Fibroblast of upper back skin (primary cell): Measurements from ENCODE around the gene SLC41A3.
"Not testable (repeated sequence)": the region's sequence is repeated elsewhere in the genome, so short reads cannot be mapped to it uniquely, and the experiment has no call there.

Experiments
- DNase-seq: peaks from one replicate; pipeline ENCODE4 v3.0.0-alpha.2; 2013

Gene SLC41A3

DNA sequence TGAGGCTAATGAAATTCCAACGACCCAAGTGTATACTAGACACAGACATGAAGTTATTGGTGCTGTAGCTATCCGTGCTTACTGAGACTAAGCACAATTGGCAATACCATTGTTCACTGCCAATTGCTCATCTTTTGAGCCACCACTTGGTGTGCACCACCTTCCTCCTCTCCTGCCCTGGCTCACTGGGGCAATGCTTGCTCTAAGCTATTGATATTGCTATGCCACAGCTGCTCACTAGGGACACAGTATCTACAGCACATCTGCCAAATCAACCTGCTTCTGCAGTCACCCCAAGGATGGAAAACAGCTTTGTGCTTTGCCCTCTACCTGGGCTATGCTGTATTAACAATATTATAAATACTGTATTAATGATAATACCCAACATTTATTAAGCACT lies 99.0 kb downstream of the SLC41A3 start:
- DNase-seq = not testable (repeated sequence)

DNA sequence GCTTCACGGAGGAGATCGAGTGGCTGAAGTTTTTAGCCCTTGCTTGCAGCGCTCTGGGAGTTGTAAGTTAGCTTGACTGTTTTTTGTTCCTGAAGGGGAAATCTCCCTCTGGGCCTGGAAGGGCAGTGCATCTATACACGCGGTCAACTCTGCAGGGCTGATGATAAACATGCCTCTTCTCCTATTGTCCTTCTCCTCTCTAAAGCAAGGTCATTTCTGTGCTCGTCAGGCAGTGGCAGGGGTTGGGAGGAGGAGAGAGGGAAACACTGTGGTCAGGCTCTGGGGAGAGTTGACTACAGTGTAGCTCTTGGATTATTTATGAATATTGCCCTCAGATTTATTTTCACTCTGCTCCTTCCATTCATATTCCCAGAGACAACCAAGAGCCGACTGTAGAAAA lies 106.8 kb downstream of the SLC41A3 start:
- DNase-seq = not testable (repeated sequence)

DNA sequence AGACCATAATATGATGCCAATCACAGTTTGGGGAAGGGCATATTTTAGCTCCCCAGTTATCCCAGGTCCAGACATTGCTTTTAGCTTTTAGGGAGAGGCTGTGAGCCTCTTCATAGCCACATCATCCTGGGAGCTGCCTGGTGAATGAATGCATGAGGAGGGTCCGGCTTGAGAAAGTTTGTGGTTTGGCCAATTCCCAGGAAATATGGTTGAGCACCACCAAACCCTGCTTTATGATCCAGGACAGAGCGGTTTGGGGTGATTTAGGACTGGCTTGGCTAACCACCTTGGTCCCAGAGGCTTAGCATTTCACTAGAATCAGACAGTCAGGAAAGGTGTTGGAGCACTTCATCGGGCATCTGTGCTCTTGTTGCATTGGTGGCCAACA lies 107.9 kb downstream of the SLC41A3 start:
- DNase-seq = peak; percentile 69

DNA sequence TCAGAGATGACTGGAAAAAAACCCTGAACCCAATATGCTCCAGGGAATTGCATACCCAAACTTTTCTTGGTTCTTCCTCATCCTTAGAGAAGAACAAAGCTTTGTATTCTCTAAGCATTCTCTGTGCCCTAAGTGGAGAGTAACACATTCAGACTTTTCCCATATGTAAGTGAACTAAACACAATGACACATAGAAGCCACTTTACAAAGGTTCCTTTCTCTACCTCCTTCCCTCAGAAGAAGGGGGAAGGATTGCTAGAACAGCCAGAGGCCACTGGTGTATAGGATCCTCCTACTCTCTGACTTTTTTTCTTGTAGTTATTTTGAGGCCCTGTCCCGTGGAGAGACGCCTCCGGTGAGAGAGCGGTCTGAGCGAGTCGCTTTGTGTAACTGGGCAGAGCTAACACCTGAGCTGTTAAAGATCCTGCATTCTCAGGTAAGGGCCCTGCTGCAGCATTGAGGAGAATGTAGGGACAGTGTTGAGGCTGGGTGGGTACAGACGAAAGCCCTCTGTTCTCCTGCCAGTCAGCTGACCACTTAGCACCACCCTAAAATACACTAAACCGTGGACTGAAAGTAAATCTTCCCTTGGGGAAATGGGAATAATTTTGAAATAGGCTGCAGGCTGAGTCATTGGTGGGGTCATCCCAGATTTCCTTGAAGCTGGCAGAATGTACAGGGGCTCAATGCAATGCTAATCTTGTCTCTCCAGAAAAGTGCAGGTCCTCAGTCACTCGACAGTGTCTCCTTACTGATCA lies 108.5 kb downstream of the SLC41A3 start:
- peak; percentile 28 for DNase-seq

DNA sequence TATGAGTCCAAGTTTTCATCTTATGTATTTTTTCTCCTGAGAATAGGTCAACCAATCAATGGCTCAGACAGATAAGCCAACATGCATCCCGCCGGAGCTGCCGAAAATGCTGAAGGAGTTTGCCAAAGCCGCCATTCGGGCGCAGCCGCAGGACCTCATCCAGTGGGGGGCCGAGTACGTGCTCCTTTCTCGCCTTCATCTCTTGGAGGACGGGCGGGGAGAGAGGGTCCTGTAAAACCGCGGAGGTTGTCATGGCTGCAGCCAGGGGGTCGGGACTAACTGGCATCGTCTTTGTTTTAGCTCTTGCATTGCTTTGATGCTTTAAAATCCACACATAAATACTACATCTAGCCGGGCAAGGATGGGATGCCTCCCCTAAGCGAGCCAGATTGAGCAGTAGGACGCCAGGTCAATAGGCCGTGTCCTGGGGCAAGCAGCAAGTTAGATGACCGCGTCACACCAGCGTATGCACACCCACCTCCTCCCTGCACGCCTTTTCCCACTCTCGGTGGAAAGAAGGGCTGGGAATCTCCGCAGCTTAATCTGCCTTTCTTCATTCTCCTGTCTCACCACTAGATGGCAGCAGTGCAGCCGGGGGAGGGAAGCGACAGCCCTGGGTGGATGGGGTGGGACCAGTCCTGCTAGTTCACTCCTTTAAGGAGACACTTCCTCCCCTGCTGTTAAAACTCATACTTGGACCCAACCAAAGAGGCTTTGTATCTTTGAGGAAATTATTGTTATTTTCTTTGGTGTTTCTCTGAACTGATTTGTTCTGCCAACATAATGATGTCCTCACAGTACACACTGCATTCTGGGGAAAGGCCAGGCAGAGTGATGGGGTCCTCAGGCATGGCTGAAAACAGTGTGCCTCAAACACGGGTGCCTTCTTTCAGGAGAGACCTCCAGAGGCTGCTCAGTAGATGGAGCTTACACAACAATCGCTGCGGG lies 111.7 kb downstream of the SLC41A3 start:
- DNase-seq = peak; percentile 28

DNA sequence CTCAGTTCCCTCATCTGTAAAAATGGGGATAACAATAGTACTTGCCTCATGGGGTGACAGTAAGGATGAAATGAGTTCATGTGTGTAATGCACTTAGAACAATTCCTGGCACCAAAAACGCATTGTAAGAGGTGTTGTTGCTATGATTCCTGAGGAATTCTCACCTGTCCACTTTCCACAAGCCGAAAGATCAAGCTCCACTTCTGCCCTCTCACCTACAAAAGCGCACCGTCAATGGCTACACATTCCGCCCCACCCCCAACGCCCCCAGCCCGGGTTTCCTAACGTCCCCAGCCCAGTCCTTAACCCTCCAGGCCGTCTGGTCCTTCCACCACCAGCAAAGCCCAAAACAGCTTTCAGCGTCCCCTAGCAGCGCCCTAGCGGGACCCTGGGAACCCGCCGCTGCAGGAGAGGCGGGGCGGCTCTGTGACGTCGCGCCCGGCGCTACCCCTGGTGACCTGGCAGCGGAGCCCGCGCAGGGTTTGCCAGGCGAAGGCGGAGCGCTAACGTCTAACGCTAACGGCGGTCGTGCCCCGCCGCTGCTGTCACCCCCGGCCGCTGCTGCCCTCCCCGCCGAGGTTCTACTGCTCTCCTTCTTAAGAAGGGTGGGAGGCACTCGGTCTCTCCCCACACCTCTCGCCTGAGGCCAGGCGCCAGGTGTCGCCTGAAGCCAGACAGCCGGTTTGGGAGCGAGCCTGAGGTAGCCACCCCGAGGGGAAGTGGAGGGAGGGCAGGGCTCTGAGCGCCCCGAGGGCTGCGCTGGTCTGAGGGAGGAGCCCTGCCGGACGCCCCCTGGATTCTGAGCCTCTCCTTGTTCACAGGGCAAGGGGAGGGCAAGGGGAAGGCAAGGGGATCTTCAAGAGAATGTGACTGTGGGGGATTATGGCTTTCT lies 115.0 kb downstream of the SLC41A3 start, which contains the start of gene ROPN1B:
ROPN1B (plus strand) TSS at position 478 of the 892 bp plus-strand sequence. CDS start 2,877 bp downstream, outside the sequence.
- not testable (repeated sequence) for DNase-seq

DNA sequence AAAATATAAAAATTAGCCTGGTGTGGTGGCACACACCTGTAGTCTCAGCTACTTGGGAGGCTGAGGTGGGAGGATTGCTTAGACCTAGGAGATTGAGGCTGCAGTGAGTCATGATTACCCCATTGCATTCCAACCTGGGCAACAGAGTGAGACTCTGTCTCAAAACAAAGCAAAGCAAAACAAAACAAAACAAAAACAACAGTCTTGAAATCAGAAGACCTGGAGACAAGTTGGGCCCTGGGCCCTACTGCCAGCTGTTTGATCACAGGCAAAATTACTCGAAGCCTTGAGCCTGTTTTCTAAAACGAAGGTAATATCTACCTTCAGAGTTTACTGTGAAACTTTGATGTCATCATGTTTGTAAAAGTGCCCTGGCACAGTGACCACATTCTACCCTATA lies 115.8 kb downstream of the SLC41A3 start:
- DNase-seq = not testable (repeated sequence)

DNA sequence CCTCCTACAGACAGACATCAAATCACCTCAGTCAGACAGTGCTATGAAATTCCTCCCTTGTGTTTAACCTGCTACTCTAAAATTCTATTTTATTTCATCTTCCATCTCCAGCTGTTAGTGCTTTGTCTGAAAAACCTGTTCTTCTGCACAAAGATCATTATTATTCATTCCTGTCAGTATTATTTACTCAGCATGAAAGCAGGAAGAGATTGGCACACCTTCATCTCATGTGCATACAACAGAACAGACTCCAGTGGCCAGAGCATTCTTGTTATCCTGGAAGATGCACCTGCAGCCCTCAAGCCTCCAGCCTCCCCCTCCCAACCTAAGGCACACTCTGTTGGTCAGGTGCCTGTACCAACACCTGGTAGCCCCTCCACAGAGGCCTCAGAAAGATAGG lies 116.8 kb downstream of the SLC41A3 start:
- DNase-seq = no peak

DNA sequence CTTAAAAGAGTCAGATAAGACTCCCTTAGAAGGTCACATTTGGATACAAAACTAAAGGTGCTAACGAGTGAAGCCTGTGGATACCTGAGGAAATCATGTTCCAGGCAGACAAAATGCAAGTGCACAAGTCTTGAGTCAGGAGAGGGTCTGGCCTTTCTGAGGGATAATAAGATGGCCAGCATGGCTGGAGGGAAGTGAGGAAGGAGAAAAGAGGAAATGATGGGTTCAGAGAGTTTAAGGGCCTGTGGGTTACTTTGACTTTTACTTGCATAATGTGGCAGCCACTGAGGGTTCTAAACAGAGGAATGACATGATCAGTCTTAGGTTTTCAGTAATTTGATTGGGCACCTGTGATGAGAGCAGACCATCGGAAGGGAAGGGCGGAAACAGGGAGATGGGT lies 118.4 kb downstream of the SLC41A3 start:
- DNase-seq = no peak

DNA sequence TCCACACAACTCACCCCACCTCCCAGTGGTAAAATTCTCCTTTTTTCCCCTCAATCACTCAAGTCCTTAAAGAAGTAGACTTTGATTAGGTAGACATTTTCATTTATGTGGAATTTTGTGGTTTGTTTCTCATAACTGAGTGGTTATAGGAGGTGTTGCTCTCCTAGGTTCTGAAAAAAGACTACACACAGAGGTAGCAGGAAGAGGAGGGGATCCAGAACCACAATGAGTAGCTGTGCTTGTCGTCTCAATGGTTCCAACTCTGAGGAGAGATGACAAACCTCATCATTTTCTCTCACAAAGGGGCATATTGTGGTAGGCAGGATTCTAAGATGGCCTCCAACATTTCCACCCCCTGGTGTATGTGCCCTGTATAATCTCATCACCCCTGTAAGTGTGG lies 120.1 kb downstream of the SLC41A3 start:
- not testable (repeated sequence) for DNase-seq

DNA sequence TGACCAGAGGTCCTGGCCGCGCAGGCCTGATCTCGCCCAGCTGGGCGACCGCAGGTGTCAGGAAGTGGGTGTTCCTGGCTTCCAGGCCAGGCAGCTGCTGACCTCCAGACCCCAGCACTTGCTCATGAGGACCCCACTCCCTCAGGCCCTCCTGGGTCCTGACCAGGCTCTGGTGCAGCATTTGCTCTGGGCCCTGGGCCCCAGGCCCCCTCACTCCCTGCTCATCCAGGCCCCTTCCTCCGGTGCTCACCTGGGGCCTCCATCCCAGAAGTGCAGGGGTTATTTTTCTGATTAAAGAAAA lies 122.7 kb downstream of the SLC41A3 start:
- no peak for DNase-seq

DNA sequence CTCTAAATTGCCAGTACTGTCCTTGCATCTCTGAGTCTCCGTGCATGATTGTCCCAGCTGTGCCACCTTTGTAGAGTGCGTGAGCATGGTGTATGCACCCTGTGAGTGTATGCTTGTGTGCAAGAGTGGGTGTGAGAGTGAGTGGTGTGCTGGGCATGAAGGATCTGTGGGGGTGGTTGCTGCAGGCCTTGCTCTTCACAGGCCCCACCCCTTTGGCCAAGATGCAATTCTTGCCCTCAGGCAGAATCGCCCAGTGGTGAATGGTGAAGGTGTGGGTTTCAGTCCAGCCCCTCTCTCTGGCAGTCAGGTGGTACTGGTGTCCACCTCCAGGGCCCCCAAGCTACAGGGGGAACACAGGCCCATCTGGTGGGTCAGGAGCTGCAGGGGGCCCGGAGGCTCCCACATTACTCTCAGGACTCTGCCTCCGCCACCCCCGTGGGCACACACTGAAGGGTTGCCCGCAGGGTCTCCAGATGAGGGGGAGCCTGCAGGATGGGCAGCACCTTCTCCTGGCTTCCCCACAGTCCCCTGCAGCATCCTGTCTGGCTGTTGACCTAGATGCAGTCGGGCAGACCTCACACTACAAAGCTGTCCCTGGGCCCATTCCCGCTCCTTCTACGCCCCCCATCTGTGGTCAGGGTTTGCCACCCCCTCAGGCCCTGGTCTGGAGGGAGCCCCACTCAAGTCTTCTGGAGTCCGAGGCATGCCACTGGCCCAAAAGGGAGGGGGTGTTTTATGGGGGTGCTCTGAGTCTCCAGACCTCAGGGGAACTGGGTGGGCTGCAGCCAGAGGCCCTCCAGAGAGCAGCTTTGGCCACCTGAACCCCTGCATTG lies 123.3 kb downstream of the SLC41A3 start:
- DNase-seq = no peak

DNA sequence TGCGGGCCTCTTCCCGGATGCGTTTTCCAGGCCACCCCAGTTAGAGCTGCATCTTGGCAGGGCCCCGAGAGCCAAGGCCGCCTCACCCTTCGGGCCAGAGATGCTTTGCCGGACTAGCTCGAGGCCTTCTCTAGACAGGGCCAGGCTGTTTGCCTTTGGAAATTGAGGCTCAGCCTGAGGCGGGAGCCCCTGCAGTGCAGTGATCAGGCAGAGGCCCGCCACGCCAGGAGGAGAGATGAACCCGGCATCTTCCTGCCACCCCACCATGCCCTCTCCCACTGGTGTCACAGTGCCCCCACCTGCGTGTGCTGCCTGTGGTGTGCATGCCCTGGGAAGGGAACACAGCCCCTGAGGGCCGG lies 123.9 kb downstream of the SLC41A3 start:
- no peak for DNase-seq

DNA sequence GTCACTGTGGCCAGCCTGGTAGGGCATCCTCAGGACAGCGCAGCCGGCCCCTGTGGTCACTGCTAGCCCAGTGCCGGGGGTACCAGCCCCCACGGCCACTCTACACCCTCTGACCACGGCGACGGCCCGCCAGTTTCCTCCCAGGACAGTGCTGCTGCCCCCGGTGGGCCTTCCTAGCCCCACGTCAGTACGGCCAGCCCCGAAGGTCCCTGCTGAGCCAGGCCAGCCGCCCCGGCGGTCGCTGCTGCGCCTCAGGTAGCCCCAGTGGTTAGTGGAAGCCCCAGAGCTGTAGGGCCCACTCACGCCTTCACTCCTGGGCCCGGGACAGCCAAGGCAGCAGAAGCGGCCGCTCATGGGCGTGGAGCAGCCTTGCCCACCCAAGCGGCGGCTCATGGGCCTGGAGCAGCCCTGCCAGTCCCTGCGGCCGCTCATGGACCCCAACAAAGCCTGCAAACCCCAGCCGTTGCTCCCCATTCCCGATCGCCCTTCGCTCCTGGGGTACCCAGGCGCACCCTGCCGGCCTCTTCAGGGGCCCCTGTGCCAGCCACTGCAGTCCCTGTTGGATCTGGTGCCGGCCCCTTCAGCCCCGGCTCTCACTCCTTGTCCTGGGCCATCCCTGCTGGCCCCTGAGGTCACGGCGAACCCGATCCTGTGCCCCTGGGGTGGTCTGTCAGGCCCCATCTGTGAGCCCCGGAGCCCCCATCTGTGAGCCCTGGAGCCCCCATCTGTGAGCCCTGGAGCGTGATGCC lies 124.4 kb downstream of the SLC41A3 start:
- DNase-seq = no peak

DNA sequence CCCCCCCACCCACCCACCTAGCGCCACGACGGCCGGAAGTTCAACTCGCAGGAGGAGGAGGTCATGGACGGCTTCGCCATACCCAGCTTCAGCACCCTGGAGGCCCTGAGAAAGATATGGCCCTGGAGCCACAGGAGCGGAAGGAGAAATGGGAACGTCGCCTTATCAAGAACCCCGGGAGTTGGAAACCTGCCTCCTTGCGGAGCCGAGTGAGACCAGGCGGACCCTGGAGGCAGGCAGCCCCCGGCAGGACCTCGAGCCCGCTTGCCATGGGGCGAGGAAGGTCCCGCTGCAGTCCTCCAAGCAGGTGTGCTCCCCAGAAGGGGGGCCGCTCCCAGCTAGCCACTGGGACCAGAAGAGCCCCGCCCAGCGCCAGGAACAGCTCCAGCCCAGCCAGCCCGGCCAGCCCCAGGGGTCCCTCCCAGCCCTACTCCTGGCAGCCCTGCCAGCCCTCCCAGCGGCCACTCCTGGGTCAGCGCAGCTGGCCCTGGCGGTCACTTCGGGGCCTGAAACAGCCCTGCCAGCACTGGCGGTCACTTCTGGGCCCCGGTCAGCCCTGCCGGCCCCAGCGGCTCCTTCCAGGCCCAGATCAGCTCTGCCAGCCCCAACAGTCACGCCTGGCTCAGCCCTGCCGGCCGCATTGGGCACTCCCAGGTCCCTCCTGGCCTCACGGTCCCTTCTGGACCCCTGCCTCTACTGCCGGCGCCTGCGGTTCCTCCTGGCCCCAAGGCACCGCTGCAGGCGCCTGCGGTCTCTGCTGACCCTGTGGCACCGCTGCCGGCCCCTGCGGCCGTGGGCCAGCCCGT lies 125.2 kb downstream of the SLC41A3 start:
- no peak for DNase-seq

DNA sequence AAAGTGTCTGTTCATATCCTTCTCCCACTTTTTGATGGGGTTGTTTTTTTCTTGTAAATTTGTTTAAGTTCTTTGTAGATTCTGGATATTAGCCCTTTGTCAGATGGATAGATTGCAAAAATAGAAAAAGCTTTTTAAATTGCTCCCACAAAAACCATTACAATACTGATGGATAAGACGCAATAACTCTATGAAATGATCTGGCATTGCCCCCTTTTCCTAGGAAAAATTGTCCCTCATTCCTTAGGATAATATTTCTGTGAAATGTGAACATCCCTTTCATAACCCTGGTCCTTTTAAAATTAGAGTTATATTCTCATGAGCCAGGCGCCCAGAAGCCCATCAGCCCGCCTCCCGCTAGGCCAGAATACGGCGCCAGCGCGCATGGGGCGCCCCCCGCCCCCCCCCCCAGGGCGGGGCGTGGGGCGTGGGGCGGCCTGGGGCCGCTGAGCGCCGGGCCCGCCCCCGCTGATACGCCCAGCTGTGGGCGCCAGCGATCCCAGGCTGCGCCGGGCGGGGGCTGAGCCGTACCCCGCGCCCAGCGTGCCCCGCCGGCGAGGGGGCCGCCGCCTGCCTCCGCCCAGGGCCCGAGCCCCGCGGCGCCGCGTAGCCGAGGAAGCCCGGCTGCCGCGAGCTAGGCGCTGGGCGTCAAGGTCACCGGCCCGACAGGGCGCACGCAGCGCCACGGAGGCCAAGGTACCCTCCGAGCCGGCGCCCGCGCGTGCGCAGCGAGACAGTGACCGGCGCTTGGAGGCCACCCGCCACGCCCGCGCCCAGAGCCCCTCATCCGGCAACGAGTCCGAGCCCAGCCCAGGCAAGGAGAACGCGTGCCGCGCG lies 126.0 kb downstream of the SLC41A3 start:
- DNase-seq = no peak

DNA sequence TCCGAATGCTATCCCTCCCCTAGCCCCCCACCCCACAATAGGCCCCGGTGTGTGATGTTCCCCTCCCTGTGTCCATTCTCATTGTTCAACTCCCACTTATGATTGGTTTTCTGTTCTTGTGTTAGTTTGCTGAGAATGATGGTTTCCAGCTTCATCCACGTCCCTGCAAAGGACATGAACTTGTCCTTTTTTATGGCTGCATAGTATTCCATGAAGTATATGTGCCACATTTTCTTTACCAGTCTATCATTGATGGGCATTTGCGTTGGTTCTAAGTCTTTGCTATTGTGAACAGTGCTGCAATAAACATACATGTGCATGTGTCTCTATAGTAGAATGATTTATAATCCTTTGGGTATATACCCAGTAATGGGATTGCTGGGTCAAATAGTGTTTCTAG lies 126.9 kb downstream of the SLC41A3 start:
- DNase-seq = not testable (repeated sequence)
